ENCODE results near the gene KCNA1.

The KCNA1 gene

GRCh38 chr12:4934407-4935035 is 24.8 kb downstream of the KCNA1 start:
- Mint-ChIP-seq H3K4me1 (ENCODE audit: low read depth) (no peaks in the 10 kb centered on the region), H3K27me3 (ENCODE audit: low read depth) (peaks cover 18% of the 10 kb centered on the region), H3K9me3 (no peaks in the 10 kb centered on the region), H3K4me3 (no peak overlapping the region), H3K27ac (no peak overlapping the region), H3K36me3 (ENCODE audit: low read depth) (no peaks in the 10 kb centered on the region)
- DNase-seq (ENCODE audit: low spot score) = no peak

- no peaks in the 10 kb centered on the region for H3K9me3 Mint-ChIP-seq
Observed at GRCh38 chr12:4938900-4939299, 29.2 kb downstream of the KCNA1 start.

GRCh38 chr12:4939418-4940023 is 29.8 kb downstream of the KCNA1 start:
- Mint-ChIP-seq H3K4me3 (no peak overlapping the region), H3K9me3 (no peaks in the 10 kb centered on the region), H3K27me3 (ENCODE audit: low read depth) (peaks cover 1% of the 10 kb centered on the region), H3K27ac (no peak overlapping the region), H3K4me1 (ENCODE audit: low read depth) (no peaks in the 10 kb centered on the region), H3K36me3 (ENCODE audit: low read depth) (no peaks in the 10 kb centered on the region)
- no peak for DNase-seq (ENCODE audit: low spot score)

More at GRCh38 chr12:4938900-4939299, 29.2 kb downstream of the KCNA1 start:
- Mint-ChIP-seq H3K27me3 (ENCODE audit: low read depth) (peaks cover 8% of the 10 kb centered on the region), H3K27ac (no peak overlapping the region), H3K4me1 (ENCODE audit: low read depth) (no peaks in the 10 kb centered on the region), H3K4me3 (no peak overlapping the region), H3K36me3 (ENCODE audit: low read depth) (no peaks in the 10 kb centered on the region)
- DNase-seq (ENCODE audit: low spot score) = no peak

GRCh38 chr12:4943067-4943937 is 33.6 kb downstream of the KCNA1 start:
- no peaks in the 10 kb centered on the region for H3K4me1 Mint-ChIP-seq (ENCODE audit: low read depth)
- H3K36me3 Mint-ChIP-seq (ENCODE audit: low read depth) = no peaks in the 10 kb centered on the region
- no peak overlapping the region for H3K27ac Mint-ChIP-seq
- H3K4me3 Mint-ChIP-seq = no peak overlapping the region
- no peaks in the 10 kb centered on the region for H3K9me3 Mint-ChIP-seq
- H3K27me3 Mint-ChIP-seq (ENCODE audit: low read depth) = no peaks in the 10 kb centered on the region
- no peak for DNase-seq (ENCODE audit: low spot score)

- no peaks in the 10 kb centered on the region for H3K36me3 Mint-ChIP-seq (ENCODE audit: low read depth)
Observed at GRCh38 chr12:4943938-4944284, 34.2 kb downstream of the KCNA1 start.

GRCh38 chr12:4947253-4947652 is 37.5 kb downstream of the KCNA1 start:
- DNase-seq (ENCODE audit: low spot score) = no peak
- H3K36me3 Mint-ChIP-seq (ENCODE audit: low read depth) = no peaks in the 10 kb centered on the region
- H3K27ac Mint-ChIP-seq = no peak overlapping the region
- no peaks in the 10 kb centered on the region for H3K9me3 Mint-ChIP-seq
- no peaks in the 10 kb centered on the region for H3K4me1 Mint-ChIP-seq (ENCODE audit: low read depth)
- H3K4me3 Mint-ChIP-seq = no peak overlapping the region
- peaks cover 6% of the 10 kb centered on the region for H3K27me3 Mint-ChIP-seq (ENCODE audit: low read depth)

More at GRCh38 chr12:4943938-4944284, 34.2 kb downstream of the KCNA1 start:
- DNase-seq (ENCODE audit: low spot score) = no peak
- no peak overlapping the region for H3K4me3 Mint-ChIP-seq
- H3K9me3 Mint-ChIP-seq = no peaks in the 10 kb centered on the region
- no peaks in the 10 kb centered on the region for H3K4me1 Mint-ChIP-seq (ENCODE audit: low read depth)
- H3K27me3 Mint-ChIP-seq (ENCODE audit: low read depth) = no peaks in the 10 kb centered on the region
- no peak overlapping the region for H3K27ac Mint-ChIP-seq

GRCh38 chr12:4951083-4951482 is 41.4 kb downstream of the KCNA1 start:
- peaks cover 19% of the 10 kb centered on the region for H3K27me3 Mint-ChIP-seq (ENCODE audit: low read depth)
- no peaks in the 10 kb centered on the region for H3K36me3 Mint-ChIP-seq (ENCODE audit: low read depth)
- DNase-seq (ENCODE audit: low spot score) = no peak
- no peaks in the 10 kb centered on the region for H3K9me3 Mint-ChIP-seq
- H3K4me1 Mint-ChIP-seq (ENCODE audit: low read depth) = no peaks in the 10 kb centered on the region
- H3K4me3 Mint-ChIP-seq = no peak overlapping the region
- H3K27ac Mint-ChIP-seq = no peak overlapping the region

- no peaks in the 10 kb centered on the region for H3K36me3 Mint-ChIP-seq (ENCODE audit: low read depth)
- H3K27me3 Mint-ChIP-seq (ENCODE audit: low read depth) = peaks cover 19% of the 10 kb centered on the region
- H3K9me3 Mint-ChIP-seq = no peaks in the 10 kb centered on the region
- DNase-seq (ENCODE audit: low spot score) = no peak
- no peak overlapping the region for H3K4me3 Mint-ChIP-seq
- no peak overlapping the region for H3K27ac Mint-ChIP-seq
- no peaks in the 10 kb centered on the region for H3K4me1 Mint-ChIP-seq (ENCODE audit: low read depth)
Observed at GRCh38 chr12:4951601-4952000, 41.9 kb downstream of the KCNA1 start.

GRCh38 chr12:4954621-4955354 is 45.1 kb downstream of the KCNA1 start:
- Mint-ChIP-seq H3K9me3 (no peaks in the 10 kb centered on the region), H3K4me3 (no peak overlapping the region), H3K36me3 (ENCODE audit: low read depth) (no peaks in the 10 kb centered on the region), H3K27me3 (ENCODE audit: low read depth) (peaks cover 19% of the 10 kb centered on the region), H3K27ac (no peak overlapping the region), H3K4me1 (ENCODE audit: low read depth) (no peaks in the 10 kb centered on the region)
- DNase-seq (ENCODE audit: low spot score) = no peak

- DNase-seq (ENCODE audit: low spot score) = no peak
- H3K27ac Mint-ChIP-seq = no peak overlapping the region
- no peaks in the 10 kb centered on the region for H3K36me3 Mint-ChIP-seq (ENCODE audit: low read depth)
- H3K4me1 Mint-ChIP-seq (ENCODE audit: low read depth) = no peaks in the 10 kb centered on the region
- H3K9me3 Mint-ChIP-seq = no peaks in the 10 kb centered on the region
- H3K4me3 Mint-ChIP-seq = no peak overlapping the region
- peaks cover 19% of the 10 kb centered on the region for H3K27me3 Mint-ChIP-seq (ENCODE audit: low read depth)
Observed at GRCh38 chr12:4956054-4956453, 46.3 kb downstream of the KCNA1 start.

GRCh38 chr12:4956968-4957367 is 47.3 kb downstream of the KCNA1 start:
- H3K4me1 Mint-ChIP-seq (ENCODE audit: low read depth) = no peaks in the 10 kb centered on the region
- H3K9me3 Mint-ChIP-seq = no peaks in the 10 kb centered on the region
- H3K27me3 Mint-ChIP-seq (ENCODE audit: low read depth) = peaks cover 15% of the 10 kb centered on the region
- H3K4me3 Mint-ChIP-seq = no peak overlapping the region
- H3K36me3 Mint-ChIP-seq (ENCODE audit: low read depth) = no peaks in the 10 kb centered on the region
- no peak for DNase-seq (ENCODE audit: low spot score)
- H3K27ac Mint-ChIP-seq = no peak overlapping the region

GRCh38 chr12:4957761-4958160 is 48.1 kb downstream of the KCNA1 start:
- Mint-ChIP-seq H3K9me3 (no peaks in the 10 kb centered on the region), H3K27me3 (ENCODE audit: low read depth) (peaks cover 12% of the 10 kb centered on the region)

GRCh38 chr12:4958697-4959375 is 49.1 kb downstream of the KCNA1 start:
- no peak overlapping the region for H3K4me3 Mint-ChIP-seq
- H3K9me3 Mint-ChIP-seq = no peaks in the 10 kb centered on the region
- H3K27ac Mint-ChIP-seq = no peak overlapping the region
- H3K27me3 Mint-ChIP-seq (ENCODE audit: low read depth) = peaks cover 7% of the 10 kb centered on the region
- DNase-seq (ENCODE audit: low spot score) = no peak
- no peaks in the 10 kb centered on the region for H3K4me1 Mint-ChIP-seq (ENCODE audit: low read depth)
- H3K36me3 Mint-ChIP-seq (ENCODE audit: low read depth) = no peaks in the 10 kb centered on the region

More at GRCh38 chr12:4957761-4958160, 48.1 kb downstream of the KCNA1 start:
- H3K36me3 Mint-ChIP-seq (ENCODE audit: low read depth) = no peaks in the 10 kb centered on the region
- no peak for DNase-seq (ENCODE audit: low spot score)
- H3K4me1 Mint-ChIP-seq (ENCODE audit: low read depth) = no peaks in the 10 kb centered on the region
- no peak overlapping the region for H3K4me3 Mint-ChIP-seq
- H3K27ac Mint-ChIP-seq = no peak overlapping the region

Data from T-helper 2 cell treated with Interferon-gamma antibody and Interleukin-4, amounts not matched to agents 5 μg/mL and 100 μg/mL, for 36 hours (primary cell).